ENCODE results near the gene PIBF1.

- TF ChIP-seq, protein P1, sequence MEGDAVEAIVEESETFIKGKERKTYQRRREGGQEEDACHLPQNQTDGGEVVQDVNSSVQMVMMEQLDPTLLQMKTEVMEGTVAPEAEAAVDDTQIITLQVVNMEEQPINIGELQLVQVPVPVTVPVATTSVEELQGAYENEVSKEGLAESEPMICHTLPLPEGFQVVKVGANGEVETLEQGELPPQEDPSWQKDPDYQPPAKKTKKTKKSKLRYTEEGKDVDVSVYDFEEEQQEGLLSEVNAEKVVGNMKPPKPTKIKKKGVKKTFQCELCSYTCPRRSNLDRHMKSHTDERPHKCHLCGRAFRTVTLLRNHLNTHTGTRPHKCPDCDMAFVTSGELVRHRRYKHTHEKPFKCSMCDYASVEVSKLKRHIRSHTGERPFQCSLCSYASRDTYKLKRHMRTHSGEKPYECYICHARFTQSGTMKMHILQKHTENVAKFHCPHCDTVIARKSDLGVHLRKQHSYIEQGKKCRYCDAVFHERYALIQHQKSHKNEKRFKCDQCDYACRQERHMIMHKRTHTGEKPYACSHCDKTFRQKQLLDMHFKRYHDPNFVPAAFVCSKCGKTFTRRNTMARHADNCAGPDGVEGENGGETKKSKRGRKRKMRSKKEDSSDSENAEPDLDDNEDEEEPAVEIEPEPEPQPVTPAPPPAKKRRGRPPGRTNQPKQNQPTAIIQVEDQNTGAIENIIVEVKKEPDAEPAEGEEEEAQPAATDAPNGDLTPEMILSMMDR (conservative IDR thresholded peaks at IDR 0.05; ENCODE audit: low read depth, low read length): no peak
- TF ChIP-seq RAD21 (IDR thresholded peaks at IDR 0.05; ENCODE audit: low read length) (no peak), USF2 (IDR thresholded peaks at IDR 0.05; ENCODE audit: low read depth, low read length) (no peak), CEBPB (IDR thresholded peaks at IDR 0.05; ENCODE audit: low read depth, low read length) (no peak), POLR2A (IDR thresholded peaks at IDR 0.05; ENCODE audit: low read depth, low read length) (no peak), BHLHE40 (IDR thresholded peaks at IDR 0.05; ENCODE audit: low read depth, low read length) (no peak), RFX5 (IDR thresholded peaks at IDR 0.05; ENCODE audit: low read depth, low read length) (no peak), RCOR1 (IDR thresholded peaks at IDR 0.05; ENCODE audit: insufficient replicate concordance, low read length) (no peak), MXI1 (IDR thresholded peaks at IDR 0.05; ENCODE audit: borderline replicate concordance, low read depth, low read length) (no peak), MAFK (IDR thresholded peaks at IDR 0.05; ENCODE audit: low read depth, low read length) (no peak), MAZ (IDR thresholded peaks at IDR 0.05; ENCODE audit: borderline replicate concordance, low read depth, low read length) (no peak), CHD1 (IDR thresholded peaks at IDR 0.05; ENCODE audit: low read depth, low read length) (no peak), FOS (IDR thresholded peaks at IDR 0.05; ENCODE audit: low read depth, low read length) (no peak)
- TF ChIP-seq, protein P2, sequence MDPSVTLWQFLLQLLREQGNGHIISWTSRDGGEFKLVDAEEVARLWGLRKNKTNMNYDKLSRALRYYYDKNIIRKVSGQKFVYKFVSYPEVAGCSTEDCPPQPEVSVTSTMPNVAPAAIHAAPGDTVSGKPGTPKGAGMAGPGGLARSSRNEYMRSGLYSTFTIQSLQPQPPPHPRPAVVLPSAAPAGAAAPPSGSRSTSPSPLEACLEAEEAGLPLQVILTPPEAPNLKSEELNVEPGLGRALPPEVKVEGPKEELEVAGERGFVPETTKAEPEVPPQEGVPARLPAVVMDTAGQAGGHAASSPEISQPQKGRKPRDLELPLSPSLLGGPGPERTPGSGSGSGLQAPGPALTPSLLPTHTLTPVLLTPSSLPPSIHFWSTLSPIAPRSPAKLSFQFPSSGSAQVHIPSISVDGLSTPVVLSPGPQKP (IDR thresholded peaks at IDR 0.05; ENCODE audit: borderline replicate concordance, low read depth, low read length): no peak
Measured at GRCh38 chr13:72953391-72953965, 171.5 kb downstream of the PIBF1 start.

All from IMR-90 (cell line).